ENCODE results near the gene LRRC27.

Gene LRRC27

GRCh38 chr10:132392184-132392800 is 60.3 kb downstream of the LRRC27 start:
- H3K4me3 ChIP-seq (ENCODE audit: low read depth, low read length): no peak overlapping the region
- DNase-seq (ENCODE audit: low read depth): no peak
- TF ChIP-seq, protein P1, sequence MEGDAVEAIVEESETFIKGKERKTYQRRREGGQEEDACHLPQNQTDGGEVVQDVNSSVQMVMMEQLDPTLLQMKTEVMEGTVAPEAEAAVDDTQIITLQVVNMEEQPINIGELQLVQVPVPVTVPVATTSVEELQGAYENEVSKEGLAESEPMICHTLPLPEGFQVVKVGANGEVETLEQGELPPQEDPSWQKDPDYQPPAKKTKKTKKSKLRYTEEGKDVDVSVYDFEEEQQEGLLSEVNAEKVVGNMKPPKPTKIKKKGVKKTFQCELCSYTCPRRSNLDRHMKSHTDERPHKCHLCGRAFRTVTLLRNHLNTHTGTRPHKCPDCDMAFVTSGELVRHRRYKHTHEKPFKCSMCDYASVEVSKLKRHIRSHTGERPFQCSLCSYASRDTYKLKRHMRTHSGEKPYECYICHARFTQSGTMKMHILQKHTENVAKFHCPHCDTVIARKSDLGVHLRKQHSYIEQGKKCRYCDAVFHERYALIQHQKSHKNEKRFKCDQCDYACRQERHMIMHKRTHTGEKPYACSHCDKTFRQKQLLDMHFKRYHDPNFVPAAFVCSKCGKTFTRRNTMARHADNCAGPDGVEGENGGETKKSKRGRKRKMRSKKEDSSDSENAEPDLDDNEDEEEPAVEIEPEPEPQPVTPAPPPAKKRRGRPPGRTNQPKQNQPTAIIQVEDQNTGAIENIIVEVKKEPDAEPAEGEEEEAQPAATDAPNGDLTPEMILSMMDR (conservative IDR thresholded peaks at IDR 0.05; ENCODE audit: low read depth, low read length): no peak

DNA sequence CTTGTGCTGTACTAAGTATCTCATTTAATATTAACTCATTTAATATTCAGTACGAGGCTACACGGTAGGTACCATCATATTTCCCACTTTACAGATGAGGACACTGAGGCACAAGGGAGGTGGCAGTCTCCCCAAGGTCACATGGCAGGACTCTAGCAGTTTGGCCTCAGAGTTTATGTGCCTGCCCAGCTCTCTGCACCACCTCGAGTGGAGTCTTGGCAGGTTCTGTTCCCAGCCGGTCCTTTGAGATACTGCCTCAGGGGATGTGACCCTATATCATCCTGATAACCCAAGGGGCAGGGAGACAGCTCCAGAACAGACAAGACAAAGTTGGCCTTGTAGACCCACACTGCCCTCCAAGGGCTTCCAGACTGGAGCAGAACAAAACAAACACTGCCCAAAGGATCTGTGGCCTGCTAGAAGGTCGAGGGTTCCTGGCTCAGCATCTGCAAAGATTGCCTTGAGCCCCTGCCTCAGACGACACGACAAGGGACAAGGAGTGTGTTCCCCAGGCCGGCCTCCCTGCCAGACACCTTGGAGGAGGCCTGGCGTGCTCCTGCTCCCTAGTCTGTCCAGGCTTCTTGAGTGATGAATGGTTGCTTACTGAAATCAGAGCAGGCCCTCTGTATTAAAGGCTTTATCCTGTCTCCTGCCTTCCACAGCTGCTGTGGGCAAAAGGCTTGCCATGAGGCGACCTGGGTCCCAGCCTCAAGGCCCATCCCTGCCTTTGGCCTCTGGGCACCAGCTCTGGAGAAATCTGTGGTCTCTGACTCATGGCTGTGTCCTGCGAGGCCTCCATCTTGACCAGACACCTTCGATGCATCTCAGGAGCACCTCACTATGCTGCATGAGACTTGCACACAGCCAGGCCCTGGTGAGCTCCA is 61.1 kb downstream of the LRRC27 start:
- no peak overlapping the region for H3K4me3 ChIP-seq (ENCODE audit: low read depth, low read length)
- no peak for DNase-seq (ENCODE audit: low read depth)
- TF ChIP-seq, protein P1 (conservative IDR thresholded peaks at IDR 0.05; ENCODE audit: low read depth, low read length): no peak

DNA sequence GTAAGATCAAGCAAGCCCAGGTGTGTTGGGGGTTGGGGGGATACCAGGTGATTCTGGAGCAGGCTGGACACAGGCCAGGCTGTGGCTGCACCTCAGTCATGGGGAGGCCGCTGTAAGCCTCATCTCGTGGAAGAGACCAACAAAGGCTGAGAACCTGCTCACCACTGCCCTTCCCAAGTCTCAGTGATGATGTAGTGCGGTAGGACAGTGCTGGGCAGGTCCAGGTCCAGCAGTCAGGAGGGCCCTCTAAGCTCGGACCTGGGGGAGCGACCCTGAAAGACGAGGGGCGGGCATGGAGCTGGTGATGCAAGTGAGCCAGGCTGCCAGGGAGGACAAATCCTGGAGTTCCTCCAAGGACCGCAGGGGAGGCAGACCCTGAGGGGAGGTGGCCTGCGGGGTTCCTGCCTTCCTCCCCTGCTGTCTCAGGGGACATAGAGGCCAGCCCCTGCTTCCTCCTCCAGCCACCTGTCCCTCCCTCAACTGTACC is 61.7 kb downstream of the LRRC27 start:
- TF ChIP-seq, protein P1 (conservative IDR thresholded peaks at IDR 0.05; ENCODE audit: low read depth, low read length): no peak
- H3K4me3 ChIP-seq (ENCODE audit: low read depth, low read length): no peak overlapping the region
- DNase-seq (ENCODE audit: low read depth): no peak

GRCh38 chr10:132394201-132394811 is 62.3 kb downstream of the LRRC27 start:
- H3K4me3 ChIP-seq (ENCODE audit: low read depth, low read length): no peak overlapping the region
- DNase-seq (ENCODE audit: low read depth): no peak

GRCh38 chr10:132394936-132395703 is 63.1 kb downstream of the LRRC27 start:
- DNase-seq (ENCODE audit: low read depth): no peak
- no peak overlapping the region for H3K4me3 ChIP-seq (ENCODE audit: low read depth, low read length)
- TF ChIP-seq, protein P1 (conservative IDR thresholded peaks at IDR 0.05; ENCODE audit: low read depth, low read length): no peak

More at GRCh38 chr10:132394201-132394811, 62.3 kb downstream of the LRRC27 start:
- TF ChIP-seq, protein P1 (conservative IDR thresholded peaks at IDR 0.05; ENCODE audit: low read depth, low read length): no peak

GRCh38 chr10:132395704-132396493 is 63.9 kb downstream of the LRRC27 start:
- peak; percentile 41 for DNase-seq (ENCODE audit: low read depth)
- H3K4me3 ChIP-seq (ENCODE audit: low read depth, low read length): peak overlapping the region; percentile 67
- TF ChIP-seq, protein P1 (conservative IDR thresholded peaks at IDR 0.05; ENCODE audit: low read depth, low read length): no peak

Data from choroid plexus epithelial cell (primary cell).